ENCODE measurements around the gene UTF1.

UTF1 gene

GRCh38 chr10:133280391-133281059 lies 50.5 kb downstream of the UTF1 start:
- no peak for DNase-seq (ENCODE audit: extremely low spot score)
- CTCF ChIA-PET, result interaction anchor here (1.5 to 5.6 kb wide), 3 partner anchors 26 to 49 kb away, joined by 4 to 28 read pairs (median 6); no protein-coding TSS in a partner anchor
- TF ChIP-seq CTCF (IDR thresholded peaks at IDR 0.05; ENCODE audit: control extremely low read depth, extremely low read depth, low read depth, missing control alignments), result no peak
- POLR2A ChIA-PET, result no interaction called here

- POLR2A ChIA-PET, result no interaction called here
These were observed 51.1 kb downstream of the UTF1 start for GRCh38 chr10:133281084-133281483.

More at GRCh38 chr10:133281084-133281483, 51.1 kb downstream of the UTF1 start:
- TF ChIP-seq CTCF (IDR thresholded peaks at IDR 0.05; ENCODE audit: control extremely low read depth, extremely low read depth, low read depth, missing control alignments), result no peak
- CTCF ChIA-PET, result interaction anchor here (1.6 to 5.6 kb wide), 3 partner anchors 23 to 48 kb away, joined by 4 to 28 read pairs (median 6); no protein-coding TSS in a partner anchor
- no peak for DNase-seq (ENCODE audit: extremely low spot score)
